ENCODE measurements around the gene MTFMT.

The MTFMT gene

DNA sequence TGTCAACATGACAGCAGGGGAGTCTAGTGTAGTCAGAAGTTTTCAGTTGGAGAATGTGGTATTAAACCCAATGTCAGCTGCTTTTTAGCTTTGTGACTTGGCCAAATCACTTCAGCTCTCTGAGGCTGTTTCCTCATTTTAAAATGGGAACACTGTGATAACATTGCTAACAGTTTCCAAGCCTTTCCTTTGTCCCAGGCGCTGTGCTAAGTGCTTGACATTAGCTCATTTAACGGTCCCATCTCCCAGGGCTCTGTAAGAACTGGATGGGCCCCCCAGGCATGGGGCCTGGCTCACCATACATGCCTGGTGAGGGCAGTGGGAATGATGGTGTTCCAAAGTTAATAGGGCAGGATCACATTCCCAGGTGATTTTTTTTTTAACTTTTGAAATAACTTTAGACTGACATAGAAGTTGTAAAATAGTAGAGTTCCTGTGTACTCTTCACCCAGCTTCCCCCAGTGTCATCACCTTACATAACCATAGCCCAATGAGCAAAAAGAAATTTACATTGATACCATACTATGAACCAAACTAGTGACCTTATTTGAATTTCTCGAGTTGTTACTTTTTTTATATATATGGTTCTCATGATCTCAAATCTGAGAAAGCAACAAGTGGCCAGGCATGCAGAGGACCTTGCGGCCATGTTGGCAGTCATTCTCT, 30.6 kb upstream of the MTFMT start:
- no peaks in the 10 kb centered on the region; the same call in none of the 2 replicates for H3K36me3 ChIP-seq (ENCODE audit: control insufficient read depth, insufficient read depth, low read length)
- H3K27me3 ChIP-seq (ENCODE audit: control insufficient read depth, insufficient read depth, low read length), result no peaks in the 10 kb centered on the region
- H3K4me3 ChIP-seq (ENCODE audit: low read depth, low read length), result no peak overlapping the region
- no peak overlapping the region for H3K9ac ChIP-seq (ENCODE audit: low read depth, low read length)
- no peaks in the 10 kb centered on the region for H3K9me3 ChIP-seq (ENCODE audit: control insufficient read depth, insufficient read depth, low read length)
- no peak overlapping the region for H3K27ac ChIP-seq (ENCODE audit: low read depth, low read length)
- no peaks in the 10 kb centered on the region for H3K4me1 ChIP-seq (ENCODE audit: control insufficient read depth, insufficient read depth, low read length)

DNA sequence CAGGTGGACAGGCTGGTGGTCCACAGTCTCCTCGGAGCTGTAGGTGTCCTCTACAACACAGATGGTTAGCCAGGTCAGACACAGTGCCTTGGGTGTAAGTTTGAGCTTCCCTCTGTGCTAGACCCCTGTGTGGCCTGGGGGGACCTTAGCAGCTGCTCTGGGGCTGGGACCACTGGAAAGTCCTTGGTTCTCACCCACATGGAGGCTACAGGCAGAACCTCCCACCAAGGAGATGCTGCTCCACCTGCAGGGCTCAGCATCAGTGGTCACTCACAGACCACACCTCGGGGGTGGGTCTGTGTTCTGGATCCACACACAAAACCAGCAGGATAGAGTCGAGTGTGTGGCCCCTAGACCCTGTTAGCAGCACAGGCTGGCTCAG, 29.9 kb upstream of the MTFMT start:
- no peaks in the 10 kb centered on the region for H3K4me1 ChIP-seq (ENCODE audit: control insufficient read depth, insufficient read depth, low read length)
- H3K27ac ChIP-seq (ENCODE audit: low read depth, low read length), result no peak overlapping the region
- H3K27me3 ChIP-seq (ENCODE audit: control insufficient read depth, insufficient read depth, low read length), result no peaks in the 10 kb centered on the region
- H3K9me3 ChIP-seq (ENCODE audit: control insufficient read depth, insufficient read depth, low read length), result no peaks in the 10 kb centered on the region
- H3K9ac ChIP-seq (ENCODE audit: low read depth, low read length), result no peak overlapping the region
- no peaks in the 10 kb centered on the region; the same call in none of the 2 replicates for H3K36me3 ChIP-seq (ENCODE audit: control insufficient read depth, insufficient read depth, low read length)
- no peak overlapping the region for H3K4me3 ChIP-seq (ENCODE audit: low read depth, low read length)

GRCh38 chr15:65058394-65059368, 29.2 kb upstream of the MTFMT start:
- Histone ChIP-seq H3K27ac (ENCODE audit: low read depth, low read length) (no peak overlapping the region), H3K4me3 (ENCODE audit: low read depth, low read length) (no peak overlapping the region), H3K4me1 (ENCODE audit: control insufficient read depth, insufficient read depth, low read length) (no peaks in the 10 kb centered on the region)

DNA sequence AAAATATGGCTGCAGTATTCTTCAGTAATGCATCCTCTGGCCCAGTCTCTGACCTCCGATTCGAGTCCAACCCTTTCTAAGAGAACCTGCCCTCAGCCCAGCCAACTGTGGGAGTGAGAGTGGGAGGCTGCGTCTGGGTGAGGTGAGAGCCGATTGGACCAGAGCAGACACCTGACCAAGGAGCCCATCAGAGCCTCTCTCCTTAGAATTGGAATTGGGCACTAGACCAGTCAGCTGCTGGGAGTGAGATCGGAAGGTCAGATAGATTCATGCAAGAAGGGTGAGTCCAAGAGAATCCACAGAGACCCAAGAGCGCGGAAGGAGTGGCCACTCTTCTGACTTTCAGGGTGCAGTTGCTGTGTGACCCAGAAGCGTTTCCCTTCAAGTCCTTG, 28.1 kb upstream of the MTFMT start:
- Histone ChIP-seq H3K27ac (ENCODE audit: low read depth, low read length) (no peak overlapping the region), H3K9me3 (ENCODE audit: control insufficient read depth, insufficient read depth, low read length) (no peaks in the 10 kb centered on the region), H3K9ac (ENCODE audit: low read depth, low read length) (no peak overlapping the region), H3K4me3 (ENCODE audit: low read depth, low read length) (no peak overlapping the region), H3K27me3 (ENCODE audit: control insufficient read depth, insufficient read depth, low read length) (no peaks in the 10 kb centered on the region), H3K36me3 (ENCODE audit: control insufficient read depth, insufficient read depth, low read length) (no peaks in the 10 kb centered on the region; the same call in none of the 2 replicates), H3K4me1 (ENCODE audit: control insufficient read depth, insufficient read depth, low read length) (no peaks in the 10 kb centered on the region)

More at GRCh38 chr15:65058394-65059368, 29.2 kb upstream of the MTFMT start:
- Histone ChIP-seq H3K27me3 (ENCODE audit: control insufficient read depth, insufficient read depth, low read length) (no peaks in the 10 kb centered on the region), H3K9ac (ENCODE audit: low read depth, low read length) (no peak overlapping the region), H3K9me3 (ENCODE audit: control insufficient read depth, insufficient read depth, low read length) (no peaks in the 10 kb centered on the region), H3K36me3 (ENCODE audit: control insufficient read depth, insufficient read depth, low read length) (no peaks in the 10 kb centered on the region; the same call in none of the 2 replicates)

DNA sequence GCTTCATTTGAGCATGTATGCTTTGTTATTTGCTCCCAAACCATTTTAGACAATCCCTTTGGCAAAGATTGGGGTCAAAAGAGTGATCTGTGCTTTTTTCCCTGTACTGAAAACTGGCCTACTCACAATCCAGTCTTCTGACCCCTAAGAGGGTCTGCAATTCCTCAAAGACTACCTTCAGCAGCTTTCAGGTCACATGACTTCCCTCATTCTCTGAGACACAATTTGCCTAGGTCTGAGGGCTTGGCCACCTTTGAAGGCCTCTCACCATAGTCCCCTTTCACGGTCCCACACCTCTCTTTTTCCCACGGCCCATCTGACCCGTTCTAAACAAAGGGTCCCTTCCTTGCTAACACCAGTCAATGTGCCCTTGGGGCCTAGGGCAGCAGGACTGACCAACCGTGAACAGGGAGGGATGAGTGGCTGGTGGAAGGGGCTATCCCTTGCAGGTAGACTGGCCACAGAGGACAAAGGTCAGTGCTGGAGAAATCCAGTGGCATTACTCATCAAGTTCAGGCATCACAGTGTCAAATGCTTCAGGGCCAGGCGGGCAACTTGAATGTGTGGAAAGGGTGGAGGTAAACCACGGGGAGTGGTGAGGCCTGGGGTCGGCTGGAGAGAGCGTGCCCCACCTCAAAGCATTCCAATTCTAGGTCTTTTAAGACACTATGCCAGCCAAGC, 27.6 kb upstream of the MTFMT start:
- Histone ChIP-seq H3K27me3 (ENCODE audit: control insufficient read depth, insufficient read depth, low read length) (no peaks in the 10 kb centered on the region), H3K27ac (ENCODE audit: low read depth, low read length) (no peak overlapping the region), H3K4me1 (ENCODE audit: control insufficient read depth, insufficient read depth, low read length) (no peaks in the 10 kb centered on the region), H3K9ac (ENCODE audit: low read depth, low read length) (no peak overlapping the region), H3K36me3 (ENCODE audit: control insufficient read depth, insufficient read depth, low read length) (no peaks in the 10 kb centered on the region; the same call in none of the 2 replicates), H3K9me3 (ENCODE audit: control insufficient read depth, insufficient read depth, low read length) (no peaks in the 10 kb centered on the region), H3K4me3 (ENCODE audit: low read depth, low read length) (no peak overlapping the region)

DNA sequence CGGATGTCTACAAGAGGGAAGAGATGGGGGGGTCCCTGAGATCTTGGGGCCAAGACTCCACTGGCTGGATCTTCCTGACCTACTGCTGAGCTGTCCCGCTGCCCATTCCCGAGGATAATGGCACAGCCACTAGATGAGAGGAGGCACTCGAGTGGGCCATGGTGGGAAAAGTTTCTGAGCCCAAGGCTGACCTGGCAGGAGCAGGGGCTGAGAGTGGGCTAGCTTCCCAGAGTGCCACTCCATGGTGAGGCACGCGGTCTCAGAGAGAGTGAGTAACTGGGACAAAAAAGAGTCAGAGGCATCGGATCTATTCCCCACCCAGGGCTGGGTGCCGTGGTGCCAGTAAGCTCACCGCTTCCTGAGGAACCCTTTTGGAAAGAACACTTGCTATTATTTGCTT, 26.7 kb upstream of the MTFMT start:
- Histone ChIP-seq H3K4me1 (ENCODE audit: control insufficient read depth, insufficient read depth, low read length) (no peaks in the 10 kb centered on the region), H3K9me3 (ENCODE audit: control insufficient read depth, insufficient read depth, low read length) (no peaks in the 10 kb centered on the region), H3K27ac (ENCODE audit: low read depth, low read length) (no peak overlapping the region), H3K27me3 (ENCODE audit: control insufficient read depth, insufficient read depth, low read length) (no peaks in the 10 kb centered on the region), H3K9ac (ENCODE audit: low read depth, low read length) (no peak overlapping the region), H3K4me3 (ENCODE audit: low read depth, low read length) (no peak overlapping the region), H3K36me3 (ENCODE audit: control insufficient read depth, insufficient read depth, low read length) (no peaks in the 10 kb centered on the region; the same call in none of the 2 replicates)

GRCh38 chr15:65055201-65055870, 25.9 kb upstream of the MTFMT start:
- H3K27ac ChIP-seq (ENCODE audit: low read depth, low read length), result no peak overlapping the region
- no peaks in the 10 kb centered on the region; the same call in none of the 2 replicates for H3K36me3 ChIP-seq (ENCODE audit: control insufficient read depth, insufficient read depth, low read length)
- H3K4me3 ChIP-seq (ENCODE audit: low read depth, low read length), result no peak overlapping the region
- no peaks in the 10 kb centered on the region for H3K9me3 ChIP-seq (ENCODE audit: control insufficient read depth, insufficient read depth, low read length)
- no peak overlapping the region for H3K9ac ChIP-seq (ENCODE audit: low read depth, low read length)
- no peaks in the 10 kb centered on the region for H3K27me3 ChIP-seq (ENCODE audit: control insufficient read depth, insufficient read depth, low read length)
- no peaks in the 10 kb centered on the region for H3K4me1 ChIP-seq (ENCODE audit: control insufficient read depth, insufficient read depth, low read length)

- Histone ChIP-seq H3K9ac (ENCODE audit: low read depth, low read length) (no peak overlapping the region), H3K4me3 (ENCODE audit: low read depth, low read length) (no peak overlapping the region), H3K27me3 (ENCODE audit: control insufficient read depth, insufficient read depth, low read length) (no peaks in the 10 kb centered on the region), H3K4me1 (ENCODE audit: control insufficient read depth, insufficient read depth, low read length) (no peaks in the 10 kb centered on the region), H3K27ac (ENCODE audit: low read depth, low read length) (no peak overlapping the region), H3K36me3 (ENCODE audit: control insufficient read depth, insufficient read depth, low read length) (no peaks in the 10 kb centered on the region; the same call in none of the 2 replicates), H3K9me3 (ENCODE audit: control insufficient read depth, insufficient read depth, low read length) (no peaks in the 10 kb centered on the region)
Measured at GRCh38 chr15:65054333-65055200, 25.1 kb upstream of the MTFMT start.

DNA sequence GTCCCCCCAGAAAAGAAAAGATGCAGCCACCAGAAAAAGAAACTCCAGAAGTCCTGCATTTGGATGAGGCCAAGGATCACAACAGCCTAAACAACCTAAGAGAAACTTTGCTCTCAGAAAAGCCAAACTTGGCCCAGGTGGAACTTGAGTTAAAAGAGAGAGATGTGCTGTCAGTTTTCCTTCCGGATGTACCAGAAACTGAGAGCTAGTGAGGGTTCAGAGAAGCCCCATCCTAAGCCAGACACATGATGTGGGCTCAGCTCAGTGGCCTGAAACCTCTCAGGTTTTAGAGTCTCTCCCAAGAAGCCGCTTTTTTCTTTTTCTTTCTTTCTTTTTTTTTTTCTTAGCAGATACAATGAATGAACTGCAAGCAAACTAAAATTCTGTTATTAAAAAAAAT, 23.5 kb upstream of the MTFMT start:
- H3K9ac ChIP-seq (ENCODE audit: low read depth, low read length), result no peak overlapping the region
- H3K9me3 ChIP-seq (ENCODE audit: control insufficient read depth, insufficient read depth, low read length), result no peaks in the 10 kb centered on the region
- H3K4me1 ChIP-seq (ENCODE audit: control insufficient read depth, insufficient read depth, low read length), result no peaks in the 10 kb centered on the region
- H3K27ac ChIP-seq (ENCODE audit: low read depth, low read length), result no peak overlapping the region
- H3K36me3 ChIP-seq (ENCODE audit: control insufficient read depth, insufficient read depth, low read length), result no peaks in the 10 kb centered on the region; the same call in 1 of the 2 replicates
- no peaks in the 10 kb centered on the region for H3K27me3 ChIP-seq (ENCODE audit: control insufficient read depth, insufficient read depth, low read length)
- H3K4me3 ChIP-seq (ENCODE audit: low read depth, low read length), result no peak overlapping the region

- H3K9ac ChIP-seq (ENCODE audit: low read depth, low read length), result no peak overlapping the region
- no peaks in the 10 kb centered on the region for H3K27me3 ChIP-seq (ENCODE audit: control insufficient read depth, insufficient read depth, low read length)
- H3K27ac ChIP-seq (ENCODE audit: low read depth, low read length), result no peak overlapping the region
- no peaks in the 10 kb centered on the region for H3K9me3 ChIP-seq (ENCODE audit: control insufficient read depth, insufficient read depth, low read length)
- no peaks in the 10 kb centered on the region for H3K36me3 ChIP-seq (ENCODE audit: control insufficient read depth, insufficient read depth, low read length)
- no peak overlapping the region for H3K4me3 ChIP-seq (ENCODE audit: low read depth, low read length)
- no peaks in the 10 kb centered on the region for H3K4me1 ChIP-seq (ENCODE audit: control insufficient read depth, insufficient read depth, low read length)
Measured at GRCh38 chr15:65051266-65051665, 21.8 kb upstream of the MTFMT start.

All from HUES48 (cell line).